Measurements from ENCODE around the gene MGAT4C. TPM values are rescaled to one million over a fixed set of nuclear protein-coding genes. Genes with fewer than 3 reads are reported as not detected.
A peak's percentile ranks its signal among the peaks of the same experiment; 100 is the strongest.

Gene MGAT4C
- total RNA-seq, 1 experiment from 2014 or later = not detected

- Histone ChIP-seq H3K4me1 (ENCODE audit: low read length) (no peaks in the 10 kb centered on the region), H3K9ac (ENCODE audit: low read length) (no peak overlapping the region), H3K36me3 (ENCODE audit: insufficient read depth, low read length) (no peaks in the 10 kb centered on the region), H3K9me2 (replicated peaks; ENCODE audit: insufficient read depth, low read length) (no peaks in the 10 kb centered on the region), H3K9me3 (ENCODE audit: low read length) (peaks cover under 1% of the 10 kb centered on the region; the same call in 1 of the 2 replicates), H3K27ac (ENCODE audit: low read length) (no peak overlapping the region), H4K20me1 (ENCODE audit: insufficient read depth, low read depth, low read length) (no peaks in the 10 kb centered on the region), H3K79me2 (ENCODE audit: low read length) (no peaks in the 10 kb centered on the region), H3K27me3 (ENCODE audit: low read length) (no peaks in the 10 kb centered on the region), H3K4me2 (ENCODE audit: low read depth, low read length, poor library complexity, severe bottlenecking) (no peak overlapping the region), H2AFZ (ENCODE audit: low read length) (no peak overlapping the region), H3K4me3 (ENCODE audit: low read length) (no peak overlapping the region)
- peak; percentile 54 for DNase-seq
These were observed 304.4 kb downstream of the MGAT4C start for GRCh38 chr12:85951823-85952222.

GRCh38 chr12:85949253-85949652 lies 306.9 kb downstream of the MGAT4C start:
- Histone ChIP-seq H3K27ac (ENCODE audit: low read length) (no peak overlapping the region), H4K20me1 (ENCODE audit: insufficient read depth, low read depth, low read length) (no peaks in the 10 kb centered on the region), H3K27me3 (ENCODE audit: low read length) (no peaks in the 10 kb centered on the region), H2AFZ (ENCODE audit: low read length) (no peak overlapping the region), H3K36me3 (ENCODE audit: insufficient read depth, low read length) (no peaks in the 10 kb centered on the region), H3K9ac (ENCODE audit: low read length) (no peak overlapping the region), H3K9me3 (ENCODE audit: low read length) (peaks cover 12% of the 10 kb centered on the region; the same call in 1 of the 2 replicates), H3K4me3 (ENCODE audit: low read length) (no peak overlapping the region), H3K4me2 (ENCODE audit: low read depth, low read length, poor library complexity, severe bottlenecking) (no peak overlapping the region), H3K4me1 (ENCODE audit: low read length) (no peaks in the 10 kb centered on the region), H3K9me2 (replicated peaks; ENCODE audit: insufficient read depth, low read length) (no peaks in the 10 kb centered on the region), H3K79me2 (ENCODE audit: low read length) (no peaks in the 10 kb centered on the region)
- no peak for DNase-seq

GRCh38 chr12:85948340-85948739 lies 307.9 kb downstream of the MGAT4C start:
- Histone ChIP-seq H3K9ac (ENCODE audit: low read length) (no peak overlapping the region), H3K4me3 (ENCODE audit: low read length) (no peak overlapping the region), H3K36me3 (ENCODE audit: insufficient read depth, low read length) (no peaks in the 10 kb centered on the region)

GRCh38 chr12:85947286-85947685 lies 308.9 kb downstream of the MGAT4C start:
- Histone ChIP-seq H2AFZ (ENCODE audit: low read length) (no peak overlapping the region), H3K9me2 (replicated peaks; ENCODE audit: insufficient read depth, low read length) (no peaks in the 10 kb centered on the region), H3K4me1 (ENCODE audit: low read length) (no peaks in the 10 kb centered on the region), H3K9ac (ENCODE audit: low read length) (no peak overlapping the region), H3K27ac (ENCODE audit: low read length) (no peak overlapping the region), H3K9me3 (ENCODE audit: low read length) (peaks cover 12% of the 10 kb centered on the region; the same call in 1 of the 2 replicates), H3K27me3 (ENCODE audit: low read length) (no peaks in the 10 kb centered on the region), H3K4me3 (ENCODE audit: low read length) (no peak overlapping the region), H4K20me1 (ENCODE audit: insufficient read depth, low read depth, low read length) (no peaks in the 10 kb centered on the region), H3K79me2 (ENCODE audit: low read length) (no peaks in the 10 kb centered on the region), H3K4me2 (ENCODE audit: low read depth, low read length, poor library complexity, severe bottlenecking) (no peak overlapping the region), H3K36me3 (ENCODE audit: insufficient read depth, low read length) (no peaks in the 10 kb centered on the region)
- no peak for DNase-seq

More at GRCh38 chr12:85948340-85948739, 307.9 kb downstream of the MGAT4C start:
- DNase-seq = no peak
- Histone ChIP-seq H3K27me3 (ENCODE audit: low read length) (no peaks in the 10 kb centered on the region), H3K9me3 (ENCODE audit: low read length) (peaks cover 12% of the 10 kb centered on the region; the same call in 1 of the 2 replicates), H3K27ac (ENCODE audit: low read length) (no peak overlapping the region), H3K79me2 (ENCODE audit: low read length) (no peaks in the 10 kb centered on the region), H3K4me2 (ENCODE audit: low read depth, low read length, poor library complexity, severe bottlenecking) (no peak overlapping the region), H3K9me2 (replicated peaks; ENCODE audit: insufficient read depth, low read length) (no peaks in the 10 kb centered on the region), H4K20me1 (ENCODE audit: insufficient read depth, low read depth, low read length) (no peaks in the 10 kb centered on the region), H2AFZ (ENCODE audit: low read length) (no peak overlapping the region), H3K4me1 (ENCODE audit: low read length) (no peaks in the 10 kb centered on the region)

GRCh38 chr12:85946375-85946774 lies 309.8 kb downstream of the MGAT4C start:
- no peaks in the 10 kb centered on the region for H3K36me3 ChIP-seq (ENCODE audit: insufficient read depth, low read length)
- H3K9me2 ChIP-seq (replicated peaks; ENCODE audit: insufficient read depth, low read length) = no peaks in the 10 kb centered on the region
- no peaks in the 10 kb centered on the region for H3K27me3 ChIP-seq (ENCODE audit: low read length)
- DNase-seq = no peak
- H2AFZ ChIP-seq (ENCODE audit: low read length) = no peak overlapping the region
- no peaks in the 10 kb centered on the region for H3K79me2 ChIP-seq (ENCODE audit: low read length)
- no peak overlapping the region for H3K27ac ChIP-seq (ENCODE audit: low read length)
- no peak overlapping the region for H3K4me2 ChIP-seq (ENCODE audit: low read depth, low read length, poor library complexity, severe bottlenecking)
- no peak overlapping the region for H3K9ac ChIP-seq (ENCODE audit: low read length)
- H4K20me1 ChIP-seq (ENCODE audit: insufficient read depth, low read depth, low read length) = no peaks in the 10 kb centered on the region
- no peaks in the 10 kb centered on the region for H3K4me1 ChIP-seq (ENCODE audit: low read length)
- peaks cover 12% of the 10 kb centered on the region; the same call in 1 of the 2 replicates for H3K9me3 ChIP-seq (ENCODE audit: low read length)
- no peak overlapping the region for H3K4me3 ChIP-seq (ENCODE audit: low read length)

- Histone ChIP-seq H3K9ac (ENCODE audit: low read length) (no peak overlapping the region), H3K27me3 (ENCODE audit: low read length) (no peaks in the 10 kb centered on the region), H2AFZ (ENCODE audit: low read length) (no peak overlapping the region), H4K20me1 (ENCODE audit: insufficient read depth, low read depth, low read length) (no peaks in the 10 kb centered on the region), H3K4me2 (ENCODE audit: low read depth, low read length, poor library complexity, severe bottlenecking) (no peak overlapping the region), H3K9me3 (ENCODE audit: low read length) (no peaks in the 10 kb centered on the region), H3K27ac (ENCODE audit: low read length) (no peak overlapping the region), H3K36me3 (ENCODE audit: insufficient read depth, low read length) (no peaks in the 10 kb centered on the region), H3K9me2 (replicated peaks; ENCODE audit: insufficient read depth, low read length) (no peaks in the 10 kb centered on the region), H3K79me2 (ENCODE audit: low read length) (no peaks in the 10 kb centered on the region), H3K4me1 (ENCODE audit: low read length) (no peaks in the 10 kb centered on the region), H3K4me3 (ENCODE audit: low read length) (no peak overlapping the region)
- no peak for DNase-seq
These were observed 329.0 kb downstream of the MGAT4C start for GRCh38 chr12:85927166-85927565.

GRCh38 chr12:85923767-85924331 lies 332.3 kb downstream of the MGAT4C start:
- Histone ChIP-seq H3K4me2 (ENCODE audit: low read depth, low read length, poor library complexity, severe bottlenecking) (no peak overlapping the region), H3K9me2 (replicated peaks; ENCODE audit: insufficient read depth, low read length) (no peaks in the 10 kb centered on the region), H3K27me3 (ENCODE audit: low read length) (no peaks in the 10 kb centered on the region), H3K27ac (ENCODE audit: low read length) (no peak overlapping the region), H3K9ac (ENCODE audit: low read length) (no peak overlapping the region), H3K36me3 (ENCODE audit: insufficient read depth, low read length) (no peaks in the 10 kb centered on the region), H3K79me2 (ENCODE audit: low read length) (no peaks in the 10 kb centered on the region), H4K20me1 (ENCODE audit: insufficient read depth, low read depth, low read length) (no peaks in the 10 kb centered on the region), H3K4me1 (ENCODE audit: low read length) (no peaks in the 10 kb centered on the region), H2AFZ (ENCODE audit: low read length) (no peak overlapping the region), H3K9me3 (ENCODE audit: low read length) (no peaks in the 10 kb centered on the region), H3K4me3 (ENCODE audit: low read length) (no peak overlapping the region)
- peak; percentile 70 for DNase-seq

GRCh38 chr12:85920324-85920947 lies 335.8 kb downstream of the MGAT4C start:
- Histone ChIP-seq H3K36me3 (ENCODE audit: insufficient read depth, low read length) (no peaks in the 10 kb centered on the region), H3K9me3 (ENCODE audit: low read length) (no peaks in the 10 kb centered on the region), H3K27me3 (ENCODE audit: low read length) (no peaks in the 10 kb centered on the region), H3K4me3 (ENCODE audit: low read length) (no peak overlapping the region), H2AFZ (ENCODE audit: low read length) (no peak overlapping the region), H3K9me2 (replicated peaks; ENCODE audit: insufficient read depth, low read length) (no peaks in the 10 kb centered on the region), H3K4me1 (ENCODE audit: low read length) (no peaks in the 10 kb centered on the region), H3K27ac (ENCODE audit: low read length) (no peak overlapping the region), H3K79me2 (ENCODE audit: low read length) (no peaks in the 10 kb centered on the region), H4K20me1 (ENCODE audit: insufficient read depth, low read depth, low read length) (no peaks in the 10 kb centered on the region), H3K4me2 (ENCODE audit: low read depth, low read length, poor library complexity, severe bottlenecking) (no peak overlapping the region), H3K9ac (ENCODE audit: low read length) (no peak overlapping the region)
- peak; percentile 75 for DNase-seq
